HEK293 (cell line): Measurements from ENCODE around the gene RSRC1.

ENCODE experiments used
- BCL11B ChIP-seq: fragments of 450-650 bp; formaldehyde crosslinking; IDR thresholded peaks from 2 replicates; pipeline ENCODE4 v1.5.1; 2016; ENCODE audit warnings: low read depth, missing biosample characterization, missing genetic modification characterization
- BCL6B ChIP-seq: fragments of 450-650 bp; formaldehyde crosslinking; IDR thresholded peaks from 2 replicates; pipeline ENCODE4 v1.5.1; 2017; ENCODE audit warnings: missing biosample characterization, missing genetic modification characterization
- KLF9 ChIP-seq: fragments of 450-650 bp; formaldehyde crosslinking; IDR thresholded peaks from 2 replicates; pipeline ENCODE4 v1.5.1; 2016; ENCODE audit warnings: missing biosample characterization, missing genetic modification characterization, low read depth
- OSR2 ChIP-seq: fragments of 450-650 bp; formaldehyde crosslinking; IDR thresholded peaks from 2 replicates; pipeline ENCODE4 v1.5.1; 2016; ENCODE audit warnings: missing biosample characterization, missing genetic modification characterization
- SP7 ChIP-seq: fragments of 450-650 bp; formaldehyde crosslinking; IDR thresholded peaks from 2 replicates; pipeline ENCODE4 v1.5.1; 2016; ENCODE audit warnings: missing biosample characterization, missing genetic modification characterization
- ZBTB11 ChIP-seq: fragments of 450-650 bp; formaldehyde crosslinking; conservative IDR thresholded peaks from 2 replicates; pipeline ENCODE4 v1.5.1; 2016; ENCODE audit warnings: low read depth, missing biosample characterization, missing genetic modification characterization
- ZBTB44 ChIP-seq: fragments of 450-650 bp; IDR thresholded peaks from 2 replicates; pipeline ENCODE4 v1.5.1; 2018; ENCODE audit warnings: missing biosample characterization, mild to moderate bottlenecking, missing genetic modification characterization
- ZNF24 ChIP-seq: fragments of 450-650 bp; formaldehyde crosslinking; IDR thresholded peaks from 2 replicates; pipeline ENCODE4 v1.5.1; 2016; ENCODE audit warnings: missing biosample characterization, missing genetic modification characterization
- ZNF324 ChIP-seq: fragments of 450-650 bp; formaldehyde crosslinking; IDR thresholded peaks from 2 replicates; pipeline ENCODE4 v1.5.1; 2016; ENCODE audit warnings: missing biosample characterization, missing genetic modification characterization
- ZNF391 ChIP-seq: fragments of 450-650 bp; formaldehyde crosslinking; IDR thresholded peaks from 2 replicates; pipeline ENCODE4 v1.5.1; 2016; ENCODE audit warnings: low read depth, missing biosample characterization, missing genetic modification characterization, borderline replicate concordance
- ZNF394 ChIP-seq: fragments of 450-650 bp; formaldehyde crosslinking; IDR thresholded peaks from 2 replicates; pipeline ENCODE4 v1.5.1; 2016; ENCODE audit warnings: missing biosample characterization, missing genetic modification characterization, mild to moderate bottlenecking, moderate library complexity, borderline replicate concordance
- ZNF510 ChIP-seq: fragments of 450-650 bp; formaldehyde crosslinking; IDR thresholded peaks from 2 replicates; pipeline ENCODE4 v1.5.1; 2018; ENCODE audit warnings: mild to moderate bottlenecking, missing genetic modification characterization, missing biosample characterization; ENCODE audit not compliant: insufficient replicate concordance
- ZNF549 ChIP-seq: fragments of 450-650 bp; IDR thresholded peaks from 2 replicates; pipeline ENCODE4 v1.5.1; 2018; ENCODE audit warnings: missing biosample characterization, missing genetic modification characterization, mild to moderate bottlenecking, inconsistent platforms, moderate library complexity
- ZNF623 ChIP-seq: fragments of 450-650 bp; formaldehyde crosslinking; IDR thresholded peaks from 2 replicates; pipeline ENCODE4 v1.5.1; 2016; ENCODE audit warnings: missing biosample characterization, missing genetic modification characterization
- ZNF626 ChIP-seq: fragments of 450-650 bp; sonication (Bioruptor Pico); formaldehyde crosslinking; IDR thresholded peaks from 2 replicates; pipeline ENCODE4 v1.5.1; 2018; ENCODE audit warnings: missing biosample characterization, missing genetic modification characterization, inconsistent platforms
- ZNF654 ChIP-seq: fragments of 450-650 bp; formaldehyde crosslinking; IDR thresholded peaks from 2 replicates; pipeline ENCODE4 v1.5.1; 2016; ENCODE audit warnings: low read depth, missing biosample characterization, missing genetic modification characterization
- ZNF660 ChIP-seq: fragments of 450-650 bp; IDR thresholded peaks from 2 replicates; pipeline ENCODE4 v1.5.1; 2018; ENCODE audit warnings: missing biosample characterization, mild to moderate bottlenecking, missing genetic modification characterization
- ZNF707 ChIP-seq: fragments of 450-650 bp; formaldehyde crosslinking; IDR thresholded peaks from 2 replicates; pipeline ENCODE4 v1.5.1; 2016; ENCODE audit warnings: missing biosample characterization, missing genetic modification characterization
- TF ChIP-seq, protein P1 (sequence below): fragments of 450-650 bp; formaldehyde crosslinking; optimal IDR thresholded peaks from 2 replicates; pipeline ENCODE3; 2016; ENCODE audit warnings: missing biosample characterization, mild to moderate bottlenecking, missing genetic modification characterization
- TF ChIP-seq, protein P2 (sequence below): fragments of 450-650 bp; formaldehyde crosslinking; IDR thresholded peaks from 2 replicates; pipeline ENCODE4 v1.5.1; 2017; ENCODE audit warnings: missing biosample characterization, missing genetic modification characterization
- TF ChIP-seq, protein P3 (sequence below): fragments of 450-650 bp; formaldehyde crosslinking; IDR thresholded peaks from 2 replicates; pipeline ENCODE4 v1.5.1; 2016; ENCODE audit warnings: missing biosample characterization, missing genetic modification characterization, borderline replicate concordance

RSRC1 gene

DNA sequence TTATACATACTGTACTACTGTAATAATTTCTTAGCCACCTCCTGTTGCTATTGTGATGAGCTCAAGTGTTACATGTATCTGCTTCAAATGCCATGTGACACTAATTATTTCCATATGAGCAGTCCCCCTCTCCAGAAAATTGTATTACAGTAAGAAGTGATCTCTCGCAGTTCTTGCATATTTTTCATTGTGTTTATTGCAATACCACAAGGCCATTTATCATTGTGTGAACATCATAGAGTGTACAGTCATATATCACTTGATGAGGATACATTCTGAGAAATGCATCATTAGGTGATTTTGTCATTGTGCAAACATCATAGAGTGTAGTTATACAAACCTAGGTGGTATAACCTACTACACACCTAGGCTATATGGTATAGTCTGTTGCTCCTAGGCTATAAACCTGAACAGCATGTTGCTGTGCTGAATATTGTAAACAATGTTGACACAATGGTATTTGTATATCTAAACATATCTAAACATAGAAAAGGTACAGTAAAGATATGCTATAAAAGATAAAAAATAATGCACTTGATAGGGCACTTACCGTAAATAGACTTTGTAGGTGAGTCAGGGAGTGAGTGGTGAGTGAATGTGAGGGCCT, 271.5 kb downstream of the RSRC1 start (continued):
- TF ChIP-seq ZBTB44 (tag by site-specific recombination) (0 out of 2 replicates have a peak, but pooled peaks have one; percentile 34), KLF9 (no peak), ZNF391 (no peak), ZNF623 (tag by site-specific recombination) (no peak), BCL11B (tag by site-specific recombination) (no peak), ZNF626 (tag by site-specific recombination) (no peak), BCL6B (tag by site-specific recombination) (0 out of 2 replicates have a peak, but pooled peaks have one; percentile 11), ZNF24 (tag by site-specific recombination) (no peak), ZNF394 (tag by site-specific recombination) (no peak), ZNF510 (tag by site-specific recombination) (no peak), ZNF549 (tag by site-specific recombination) (no peak), ZNF324 (tag by site-specific recombination) (no peak), SP7 (tag by site-specific recombination) (no peak), OSR2 (tag by site-specific recombination) (no peak), ZNF660 (tag by site-specific recombination) (no peak), ZNF654 (tag by site-specific recombination) (no peak), ZNF707 (tag by site-specific recombination) (no peak), ZBTB11 (tag by site-specific recombination) (no peak)
- TF ChIP-seq, protein P1, sequence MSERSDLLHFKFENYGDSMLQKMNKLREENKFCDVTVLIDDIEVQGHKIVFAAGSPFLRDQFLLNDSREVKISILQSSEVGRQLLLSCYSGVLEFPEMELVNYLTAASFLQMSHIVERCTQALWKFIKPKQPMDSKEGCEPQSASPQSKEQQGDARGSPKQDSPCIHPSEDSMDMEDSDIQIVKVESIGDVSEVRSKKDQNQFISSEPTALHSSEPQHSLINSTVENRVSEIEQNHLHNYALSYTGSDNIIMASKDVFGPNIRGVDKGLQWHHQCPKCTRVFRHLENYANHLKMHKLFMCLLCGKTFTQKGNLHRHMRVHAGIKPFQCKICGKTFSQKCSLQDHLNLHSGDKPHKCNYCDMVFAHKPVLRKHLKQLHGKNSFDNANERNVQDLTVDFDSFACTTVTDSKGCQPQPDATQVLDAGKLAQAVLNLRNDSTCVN = no peak
- TF ChIP-seq, protein P2, sequence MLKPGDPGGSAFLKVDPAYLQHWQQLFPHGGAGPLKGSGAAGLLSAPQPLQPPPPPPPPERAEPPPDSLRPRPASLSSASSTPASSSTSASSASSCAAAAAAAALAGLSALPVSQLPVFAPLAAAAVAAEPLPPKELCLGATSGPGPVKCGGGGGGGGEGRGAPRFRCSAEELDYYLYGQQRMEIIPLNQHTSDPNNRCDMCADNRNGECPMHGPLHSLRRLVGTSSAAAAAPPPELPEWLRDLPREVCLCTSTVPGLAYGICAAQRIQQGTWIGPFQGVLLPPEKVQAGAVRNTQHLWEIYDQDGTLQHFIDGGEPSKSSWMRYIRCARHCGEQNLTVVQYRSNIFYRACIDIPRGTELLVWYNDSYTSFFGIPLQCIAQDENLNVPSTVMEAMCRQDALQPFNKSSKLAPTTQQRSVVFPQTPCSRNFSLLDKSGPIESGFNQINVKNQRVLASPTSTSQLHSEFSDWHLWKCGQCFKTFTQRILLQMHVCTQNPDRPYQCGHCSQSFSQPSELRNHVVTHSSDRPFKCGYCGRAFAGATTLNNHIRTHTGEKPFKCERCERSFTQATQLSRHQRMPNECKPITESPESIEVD (tag by site-specific recombination) = peak; percentile 48; the same call in 1 of the 2 replicates
- TF ChIP-seq, protein P3, sequence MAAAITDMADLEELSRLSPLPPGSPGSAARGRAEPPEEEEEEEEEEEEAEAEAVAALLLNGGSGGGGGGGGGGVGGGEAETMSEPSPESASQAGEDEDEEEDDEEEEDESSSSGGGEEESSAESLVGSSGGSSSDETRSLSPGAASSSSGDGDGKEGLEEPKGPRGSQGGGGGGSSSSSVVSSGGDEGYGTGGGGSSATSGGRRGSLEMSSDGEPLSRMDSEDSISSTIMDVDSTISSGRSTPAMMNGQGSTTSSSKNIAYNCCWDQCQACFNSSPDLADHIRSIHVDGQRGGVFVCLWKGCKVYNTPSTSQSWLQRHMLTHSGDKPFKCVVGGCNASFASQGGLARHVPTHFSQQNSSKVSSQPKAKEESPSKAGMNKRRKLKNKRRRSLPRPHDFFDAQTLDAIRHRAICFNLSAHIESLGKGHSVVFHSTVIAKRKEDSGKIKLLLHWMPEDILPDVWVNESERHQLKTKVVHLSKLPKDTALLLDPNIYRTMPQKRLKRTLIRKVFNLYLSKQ (tag by site-specific recombination) = no peak
